AG10803 (cell line): ENCODE results near the gene MALAT1.
"Not testable (repeated sequence)": the region's sequence is repeated elsewhere in the genome, so short reads cannot be mapped to it uniquely, and the experiment has no call there.

Experiments
- DNase-seq: peaks from one replicate; pipeline ENCODE4 v3.0.0; 2010; ENCODE audit warnings: low read depth
- H3K4me3 ChIP-seq: 2 replicates; pipeline ENCODE4 v1.5.1; 2011; ENCODE audit warnings: mild to moderate bottlenecking, low read length, control low read depth
- TF ChIP-seq, protein P1 (sequence below): conservative IDR thresholded peaks from 2 replicates; pipeline ENCODE4 v1.5.1; 2011; ENCODE audit warnings: mild to moderate bottlenecking, low read length, control low read depth, inconsistent platforms

The MALAT1 gene

DNA sequence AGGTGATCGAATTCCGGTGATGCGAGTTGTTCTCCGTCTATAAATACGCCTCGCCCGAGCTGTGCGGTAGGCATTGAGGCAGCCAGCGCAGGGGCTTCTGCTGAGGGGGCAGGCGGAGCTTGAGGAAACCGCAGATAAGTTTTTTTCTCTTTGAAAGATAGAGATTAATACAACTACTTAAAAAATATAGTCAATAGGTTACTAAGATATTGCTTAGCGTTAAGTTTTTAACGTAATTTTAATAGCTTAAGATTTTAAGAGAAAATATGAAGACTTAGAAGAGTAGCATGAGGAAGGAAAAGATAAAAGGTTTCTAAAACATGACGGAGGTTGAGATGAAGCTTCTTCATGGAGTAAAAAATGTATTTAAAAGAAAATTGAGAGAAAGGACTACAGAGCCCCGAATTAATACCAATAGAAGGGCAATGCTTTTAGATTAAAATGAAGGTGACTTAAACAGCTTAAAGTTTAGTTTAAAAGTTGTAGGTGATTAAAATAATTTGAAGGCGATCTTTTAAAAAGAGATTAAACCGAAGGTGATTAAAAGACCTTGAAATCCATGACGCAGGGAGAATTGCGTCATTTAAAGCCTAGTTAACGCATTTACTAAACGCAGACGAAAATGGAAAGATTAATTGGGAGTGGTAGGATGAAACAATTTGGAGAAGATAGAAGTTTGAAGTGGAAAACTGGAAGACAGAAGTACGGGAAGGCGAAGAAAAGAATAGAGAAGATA, at the start of gene MALAT1:
Gene MALAT1, plus strand, starts transcription at position 69 of the 736 bp plus-strand sequence.
- DNase-seq, result peak; percentile 97
- TF ChIP-seq, protein P1, sequence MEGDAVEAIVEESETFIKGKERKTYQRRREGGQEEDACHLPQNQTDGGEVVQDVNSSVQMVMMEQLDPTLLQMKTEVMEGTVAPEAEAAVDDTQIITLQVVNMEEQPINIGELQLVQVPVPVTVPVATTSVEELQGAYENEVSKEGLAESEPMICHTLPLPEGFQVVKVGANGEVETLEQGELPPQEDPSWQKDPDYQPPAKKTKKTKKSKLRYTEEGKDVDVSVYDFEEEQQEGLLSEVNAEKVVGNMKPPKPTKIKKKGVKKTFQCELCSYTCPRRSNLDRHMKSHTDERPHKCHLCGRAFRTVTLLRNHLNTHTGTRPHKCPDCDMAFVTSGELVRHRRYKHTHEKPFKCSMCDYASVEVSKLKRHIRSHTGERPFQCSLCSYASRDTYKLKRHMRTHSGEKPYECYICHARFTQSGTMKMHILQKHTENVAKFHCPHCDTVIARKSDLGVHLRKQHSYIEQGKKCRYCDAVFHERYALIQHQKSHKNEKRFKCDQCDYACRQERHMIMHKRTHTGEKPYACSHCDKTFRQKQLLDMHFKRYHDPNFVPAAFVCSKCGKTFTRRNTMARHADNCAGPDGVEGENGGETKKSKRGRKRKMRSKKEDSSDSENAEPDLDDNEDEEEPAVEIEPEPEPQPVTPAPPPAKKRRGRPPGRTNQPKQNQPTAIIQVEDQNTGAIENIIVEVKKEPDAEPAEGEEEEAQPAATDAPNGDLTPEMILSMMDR, result no peak
- H3K4me3 ChIP-seq, result peak within 1 kb of the TSS; percentile 96

DNA sequence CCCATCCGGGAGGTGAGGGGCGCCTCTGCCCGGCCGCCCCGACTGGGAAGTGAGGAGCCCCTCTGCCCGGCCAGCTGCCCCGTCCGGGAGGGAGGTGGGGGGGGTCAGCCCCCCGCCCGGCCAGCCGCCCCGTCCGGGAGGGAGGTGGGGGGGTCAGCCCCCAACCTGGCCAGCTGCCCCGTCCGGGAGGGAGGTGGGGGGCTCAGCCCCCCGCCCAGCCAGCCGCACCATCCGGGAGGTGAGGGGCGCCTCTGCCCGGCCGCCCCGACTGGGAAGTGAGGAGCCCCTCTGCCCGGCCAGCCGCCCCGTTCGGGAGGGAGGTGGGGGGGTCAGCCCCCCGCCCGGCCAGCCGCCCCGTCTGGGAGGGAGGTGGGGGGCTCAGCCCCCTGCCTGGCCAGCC, 47.5 kb upstream of the MALAT1 start:
- not testable (repeated sequence) for DNase-seq, H3K4me3 ChIP-seq

DNA sequence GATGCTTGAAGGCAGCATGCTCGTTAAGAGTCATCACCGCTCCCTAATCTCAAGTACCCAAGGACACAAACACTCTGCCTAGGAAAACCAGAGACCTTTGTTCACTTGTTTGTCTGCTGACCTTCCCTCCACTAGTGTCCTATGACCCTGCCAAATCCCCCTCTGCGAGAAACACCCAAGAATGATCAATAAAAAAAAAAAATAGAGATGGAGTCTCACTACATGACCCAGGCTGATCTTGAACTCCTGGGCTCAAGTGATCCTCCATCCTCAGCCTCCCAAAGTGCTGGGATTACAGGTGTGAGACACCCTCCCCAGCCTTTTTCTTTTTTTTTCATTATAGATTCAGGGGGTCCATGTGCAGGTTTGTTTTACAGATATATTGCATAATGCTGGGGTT, 46.6 kb upstream of the MALAT1 start:
- not testable (repeated sequence) for DNase-seq, H3K4me3 ChIP-seq

DNA sequence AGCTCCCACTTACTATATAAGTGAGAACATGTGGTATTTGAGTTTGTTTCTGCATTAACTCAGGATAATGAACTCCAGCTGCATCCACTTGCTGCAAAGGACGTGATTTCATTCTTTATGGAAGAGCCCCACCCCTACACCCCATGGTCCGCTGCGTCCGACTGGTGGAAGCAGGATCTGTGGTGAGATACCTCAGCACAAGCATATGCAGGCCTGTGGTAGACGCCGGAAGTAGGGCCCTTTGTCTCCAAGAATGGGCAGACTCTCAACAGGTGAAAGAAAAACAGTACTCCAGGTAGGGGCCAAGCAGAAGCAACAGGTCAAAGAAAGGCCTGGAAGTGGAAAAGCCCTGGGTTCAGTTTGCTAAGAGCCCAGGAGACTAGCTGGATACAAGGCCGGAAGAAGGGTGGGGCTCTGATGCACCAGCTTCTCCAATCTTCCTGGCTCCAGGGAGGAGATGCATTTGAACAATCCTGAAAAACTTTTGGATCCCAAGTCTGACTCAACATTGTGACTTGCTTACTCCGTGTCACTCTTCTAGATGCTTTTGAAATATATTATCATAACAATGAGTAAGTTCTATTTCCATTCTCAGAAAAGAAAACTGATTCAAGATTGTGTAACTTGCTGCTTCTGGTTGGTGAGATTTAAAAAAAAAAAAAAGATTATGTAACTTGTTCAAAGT, 45.9 kb upstream of the MALAT1 start:
- TF ChIP-seq, protein P1, result no peak
- no peak overlapping the region for H3K4me3 ChIP-seq
- DNase-seq, result peak; percentile 93

DNA sequence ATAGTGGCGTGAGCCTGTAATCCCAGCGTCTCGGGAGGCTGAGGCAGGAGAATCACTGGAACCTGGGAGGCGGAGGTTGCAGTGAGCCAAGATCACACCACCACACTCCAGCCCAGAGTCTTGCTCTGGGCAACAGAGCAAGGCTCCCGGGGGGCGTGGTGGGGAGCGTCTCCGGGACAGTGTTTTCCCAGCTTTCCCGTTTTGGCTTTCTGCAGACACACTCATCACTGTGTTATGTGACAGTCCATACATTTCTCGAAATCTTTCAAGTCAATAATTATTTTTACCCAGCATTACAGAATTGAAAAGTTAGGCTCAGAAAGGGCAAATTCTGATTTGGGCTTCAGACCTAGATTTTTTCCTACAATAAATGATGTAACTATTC, 44.5 kb upstream of the MALAT1 start:
- DNase-seq, result peak; percentile 72
- TF ChIP-seq, protein P1, result no peak
- peak overlapping the region; percentile 78 for H3K4me3 ChIP-seq

DNA sequence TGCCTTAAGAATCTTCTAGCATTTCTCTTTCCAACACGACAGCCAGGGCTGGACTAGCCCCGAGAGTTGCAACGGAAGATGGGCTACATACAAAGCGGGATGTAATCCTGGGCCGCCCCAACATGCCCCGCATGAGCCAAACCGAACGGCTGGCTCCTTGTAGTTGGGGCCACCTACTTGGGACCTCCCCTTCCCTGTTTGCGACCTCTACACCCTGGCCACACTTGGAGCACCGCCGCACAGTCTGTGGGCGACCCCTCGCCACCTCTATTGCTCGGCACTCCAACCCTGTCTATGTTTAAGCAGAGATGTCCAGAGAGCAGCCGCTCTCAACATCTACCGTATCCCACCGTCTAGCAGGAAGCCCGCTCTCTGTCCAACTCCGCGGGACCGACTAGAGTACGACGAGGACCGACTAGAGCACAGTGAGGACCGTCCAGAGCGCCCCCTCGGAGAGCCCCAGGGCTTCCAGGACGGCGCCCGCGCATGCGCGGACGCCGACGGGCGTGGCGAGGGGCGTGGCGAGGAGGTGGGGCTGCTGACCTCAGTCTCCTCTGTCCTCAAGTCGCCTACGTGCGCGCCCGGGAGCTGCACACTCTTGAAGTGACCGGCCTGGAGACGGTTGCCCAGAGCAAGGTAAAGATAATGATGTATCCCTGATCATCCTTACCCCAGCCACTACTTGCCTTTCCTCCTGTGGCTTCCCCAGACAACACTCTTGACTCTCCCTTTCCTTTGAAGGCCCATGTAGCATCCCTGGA, 44.0 kb upstream of the MALAT1 start:
- H3K4me3 ChIP-seq, result peak overlapping the region; percentile 78
- peak; percentile 88 for DNase-seq
- TF ChIP-seq, protein P1, result no peak; the same call in 1 of the 2 replicates

DNA sequence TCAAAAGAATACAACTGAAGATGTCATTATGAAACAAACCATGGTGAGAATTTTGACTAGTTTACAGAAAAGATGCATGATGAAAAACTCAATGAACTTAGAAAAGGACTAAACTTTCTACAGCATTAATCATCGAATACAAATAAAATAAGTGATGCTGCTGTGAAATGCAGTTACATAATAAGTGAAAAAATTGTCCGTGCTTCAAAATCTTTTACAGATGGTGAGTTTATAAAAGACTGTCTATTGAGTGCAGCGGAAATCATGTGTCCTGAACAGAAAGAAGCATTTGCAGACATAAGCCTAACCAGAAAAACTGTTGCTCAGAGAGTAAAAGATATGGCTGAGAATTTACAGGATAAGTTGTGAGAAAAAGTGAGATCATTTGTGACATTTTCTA, 42.4 kb upstream of the MALAT1 start:
- peak; percentile 84 for DNase-seq
- peak overlapping the region; percentile 48 for H3K4me3 ChIP-seq

More for the DNA sequence above, 42.4 kb upstream of the MALAT1 start:
- TF ChIP-seq, protein P1, result no peak
